ENCODE data around the gene OR3A2. TPM values are rescaled to one million over a fixed set of nuclear protein-coding genes. Genes with fewer than 3 reads are reported as not detected.
"Not testable (repeated sequence)": the region's sequence is repeated elsewhere in the genome, so short reads cannot be mapped to it uniquely, and the experiment has no call there.

OR3A2 gene
- 1 to 10 TPM; 1.2 to 2.3 TPM for total RNA-seq

GRCh38 chr17:3385869-3386816 is at the start of gene OR3A2:
TSS of gene OR3A2 (minus strand) at chr17:3386308.
- peak; percentile 90 for ATAC-seq (replicated peaks)
- H3K27me3 Mint-ChIP-seq: peaks cover 38% of the 10 kb centered on the region
- H3K9me3 Mint-ChIP-seq: peaks cover 4% of the 10 kb centered on the region
- peak within 1 kb of the TSS; percentile 64 for H3K4me3 Mint-ChIP-seq
- H3K36me3 Mint-ChIP-seq (ENCODE audit: low read depth): no peaks in the 10 kb centered on the region
- H3K4me1 Mint-ChIP-seq: no peaks in the 10 kb centered on the region
- H3K27ac Mint-ChIP-seq: no peak within 1 kb of the TSS

- Mint-ChIP-seq H3K36me3 (ENCODE audit: low read depth) (no peaks in the 10 kb centered on the region), H3K9me3 (no peaks in the 10 kb centered on the region), H3K27ac (no peak within 1 kb of the TSS), H3K27me3 (peaks cover 20% of the 10 kb centered on the region), H3K4me1 (no peaks in the 10 kb centered on the region), H3K4me3 (no peak within 1 kb of the TSS)
- no peak for ATAC-seq (replicated peaks)
Observed at GRCh38 chr17:3433741-3434140, 47.6 kb upstream of the OR3A2 start, which contains the start of gene OR1E2. TSS of gene OR1E2 (minus strand) at chr17:3433841. CDS start at chr17:3433841, 0 bp downstream.

- not testable (repeated sequence) for H3K4me3 Mint-ChIP-seq; H3K4me1 Mint-ChIP-seq; H3K36me3 Mint-ChIP-seq (ENCODE audit: low read depth); H3K9me3 Mint-ChIP-seq; H3K27ac Mint-ChIP-seq; ATAC-seq (replicated peaks)
- peaks cover 21% of the 10 kb centered on the region for H3K27me3 Mint-ChIP-seq
Observed at GRCh38 chr17:3433215-3433614, 47.1 kb upstream of the OR3A2 start.

GRCh38 chr17:3418222-3418621 is 32.1 kb upstream of the OR3A2 start:
- H3K9me3 Mint-ChIP-seq: no peaks in the 10 kb centered on the region
- ATAC-seq (replicated peaks): no peak
- no peak overlapping the region for H3K27ac Mint-ChIP-seq
- no peaks in the 10 kb centered on the region for H3K36me3 Mint-ChIP-seq (ENCODE audit: low read depth)
- H3K27me3 Mint-ChIP-seq: peaks cover 30% of the 10 kb centered on the region
- no peak overlapping the region for H3K4me3 Mint-ChIP-seq
- peaks cover under 1% of the 10 kb centered on the region for H3K4me1 Mint-ChIP-seq

- Mint-ChIP-seq H3K27me3 (peaks cover 25% of the 10 kb centered on the region), H3K27ac (no peak overlapping the region), H3K4me3 (no peak overlapping the region), H3K9me3 (no peaks in the 10 kb centered on the region), H3K4me1 (peaks cover 6% of the 10 kb centered on the region), H3K36me3 (ENCODE audit: low read depth) (no peaks in the 10 kb centered on the region)
- no peak for ATAC-seq (replicated peaks)
Observed at GRCh38 chr17:3415610-3416009, 29.5 kb upstream of the OR3A2 start.

GRCh38 chr17:3412216-3412615 is 26.1 kb upstream of the OR3A2 start:
- not testable (repeated sequence) for H3K4me3 Mint-ChIP-seq; H3K4me1 Mint-ChIP-seq; H3K27ac Mint-ChIP-seq; ATAC-seq (replicated peaks); H3K36me3 Mint-ChIP-seq (ENCODE audit: low read depth); H3K9me3 Mint-ChIP-seq
- H3K27me3 Mint-ChIP-seq: peaks cover 32% of the 10 kb centered on the region

GRCh38 chr17:3411070-3411469 is 25.0 kb upstream of the OR3A2 start, which contains the start of gene OR3A3:
TSS of gene OR3A3 (plus strand) at chr17:3411370.
- peaks cover 40% of the 10 kb centered on the region for H3K27me3 Mint-ChIP-seq
- H3K27ac Mint-ChIP-seq: no peak within 1 kb of the TSS
- no peaks in the 10 kb centered on the region for H3K36me3 Mint-ChIP-seq (ENCODE audit: low read depth)
- peaks cover 16% of the 10 kb centered on the region for H3K9me3 Mint-ChIP-seq
- H3K4me3 Mint-ChIP-seq: no peak within 1 kb of the TSS
- H3K4me1 Mint-ChIP-seq: peaks cover 6% of the 10 kb centered on the region
- ATAC-seq (replicated peaks): no peak

- not testable (repeated sequence) for ATAC-seq (replicated peaks); H3K4me3 Mint-ChIP-seq; H3K27ac Mint-ChIP-seq; H3K4me1 Mint-ChIP-seq; H3K36me3 Mint-ChIP-seq (ENCODE audit: low read depth)
- Mint-ChIP-seq H3K27me3 (peaks cover 32% of the 10 kb centered on the region), H3K9me3 (peaks cover 17% of the 10 kb centered on the region)
Observed at GRCh38 chr17:3403856-3404255, 17.7 kb upstream of the OR3A2 start.

- peaks cover 21% of the 10 kb centered on the region for H3K27me3 Mint-ChIP-seq
- peaks cover 7% of the 10 kb centered on the region for H3K9me3 Mint-ChIP-seq
- H3K27ac Mint-ChIP-seq: no peak overlapping the region
- ATAC-seq (replicated peaks): no peak
- H3K4me3 Mint-ChIP-seq: no peak overlapping the region
- H3K36me3 Mint-ChIP-seq (ENCODE audit: low read depth): no peaks in the 10 kb centered on the region
- H3K4me1 Mint-ChIP-seq: no peaks in the 10 kb centered on the region
Observed at GRCh38 chr17:3401786-3402185, 15.7 kb upstream of the OR3A2 start.

GRCh38 chr17:3400055-3400454 is 13.9 kb upstream of the OR3A2 start:
- peaks cover 14% of the 10 kb centered on the region for H3K27me3 Mint-ChIP-seq
- H3K9me3 Mint-ChIP-seq: no peaks in the 10 kb centered on the region
- no peaks in the 10 kb centered on the region for H3K4me1 Mint-ChIP-seq
- H3K4me3 Mint-ChIP-seq: no peak overlapping the region
- H3K27ac Mint-ChIP-seq: no peak overlapping the region
- no peak for ATAC-seq (replicated peaks)
- H3K36me3 Mint-ChIP-seq (ENCODE audit: low read depth): no peaks in the 10 kb centered on the region

GRCh38 chr17:3398310-3398709 is 12.2 kb upstream of the OR3A2 start, which contains the start of gene OR1E1:
TSS of gene OR1E1 (minus strand) at chr17:3398410. CDS start at chr17:3398410, 0 bp downstream.
- H3K36me3 Mint-ChIP-seq (ENCODE audit: low read depth): no peaks in the 10 kb centered on the region
- peaks cover 18% of the 10 kb centered on the region for H3K27me3 Mint-ChIP-seq
- ATAC-seq (replicated peaks): no peak
- no peaks in the 10 kb centered on the region for H3K4me1 Mint-ChIP-seq
- H3K27ac Mint-ChIP-seq: no peak within 1 kb of the TSS
- H3K4me3 Mint-ChIP-seq: no peak within 1 kb of the TSS
- H3K9me3 Mint-ChIP-seq: no peaks in the 10 kb centered on the region

GRCh38 chr17:3397801-3398200 is 11.7 kb upstream of the OR3A2 start:
- ATAC-seq (replicated peaks); H3K4me1 Mint-ChIP-seq; H3K4me3 Mint-ChIP-seq; H3K27ac Mint-ChIP-seq; H3K9me3 Mint-ChIP-seq; H3K36me3 Mint-ChIP-seq (ENCODE audit: low read depth): not testable (repeated sequence)
- peaks cover 18% of the 10 kb centered on the region for H3K27me3 Mint-ChIP-seq

- peaks cover 32% of the 10 kb centered on the region for H3K27me3 Mint-ChIP-seq
- H3K27ac Mint-ChIP-seq: no peak overlapping the region
- ATAC-seq (replicated peaks): no peak
- no peaks in the 10 kb centered on the region for H3K4me1 Mint-ChIP-seq
- no peak overlapping the region for H3K4me3 Mint-ChIP-seq
- H3K36me3 Mint-ChIP-seq (ENCODE audit: low read depth): no peaks in the 10 kb centered on the region
- peaks cover 4% of the 10 kb centered on the region for H3K9me3 Mint-ChIP-seq
Observed at GRCh38 chr17:3389791-3390190, 3.7 kb upstream of the OR3A2 start.

- ATAC-seq (replicated peaks): no peak
- H3K36me3 Mint-ChIP-seq (ENCODE audit: low read depth): no peaks in the 10 kb centered on the region
- no peak overlapping the region for H3K27ac Mint-ChIP-seq
- peaks cover 57% of the 10 kb centered on the region for H3K27me3 Mint-ChIP-seq
- no peaks in the 10 kb centered on the region for H3K4me1 Mint-ChIP-seq
- no peaks in the 10 kb centered on the region for H3K9me3 Mint-ChIP-seq
- H3K4me3 Mint-ChIP-seq: no peak overlapping the region
Observed at GRCh38 chr17:3381957-3382356, 4.2 kb downstream of the OR3A2 start.

- Mint-ChIP-seq H3K27me3 (peaks cover 41% of the 10 kb centered on the region), H3K4me3 (no peak overlapping the region), H3K36me3 (ENCODE audit: low read depth) (no peaks in the 10 kb centered on the region), H3K9me3 (peaks cover 11% of the 10 kb centered on the region), H3K4me1 (no peaks in the 10 kb centered on the region), H3K27ac (no peak overlapping the region)
- no peak for ATAC-seq (replicated peaks)
Observed at GRCh38 chr17:3378321-3378720, 7.8 kb downstream of the OR3A2 start.
